HG03060 (cell line): ENCODE data around the gene QSER1.
"Not testable (repeated sequence)": the region's sequence is repeated elsewhere in the genome, so short reads cannot be mapped to it uniquely, and the experiment has no call there.

ENCODE experiments used
- ATAC-seq: cut with Tn5 transposase; IDR thresholded peaks from one replicate; pipeline ENCODE4 v1.9.1; 2021; ENCODE audit warnings: low read depth, moderate number of reproducible peaks; ENCODE audit not compliant: unreplicated experiment

QSER1 gene

GRCh38 chr11:32921204-32921603 lies 28.6 kb downstream of the QSER1 start:
- ATAC-seq: no peak

- no peak for ATAC-seq
These were observed 39.0 kb downstream of the QSER1 start for GRCh38 chr11:32931606-32932005.

- ATAC-seq: no peak
These were observed 39.6 kb downstream of the QSER1 start for GRCh38 chr11:32932196-32932595.

GRCh38 chr11:32935462-32936029 lies 42.9 kb downstream of the QSER1 start:
- no peak for ATAC-seq

GRCh38 chr11:32936178-32936577 lies 43.6 kb downstream of the QSER1 start:
- not testable (repeated sequence) for ATAC-seq

- not testable (repeated sequence) for ATAC-seq
These were observed 44.7 kb downstream of the QSER1 start for GRCh38 chr11:32937283-32937682.

- no peak for ATAC-seq
These were observed 46.4 kb downstream of the QSER1 start for GRCh38 chr11:32939046-32939445.

- no peak for ATAC-seq
These were observed 47.3 kb downstream of the QSER1 start for GRCh38 chr11:32939866-32940265.

GRCh38 chr11:32940865-32941264 lies 48.3 kb downstream of the QSER1 start:
- ATAC-seq: no peak

- no peak for ATAC-seq
These were observed 55.4 kb downstream of the QSER1 start for GRCh38 chr11:32947978-32948377.

- no peak for ATAC-seq
These were observed 57.1 kb downstream of the QSER1 start for GRCh38 chr11:32949739-32950138.

- ATAC-seq: no peak
These were observed 59.8 kb downstream of the QSER1 start for GRCh38 chr11:32952421-32952820.

GRCh38 chr11:32953700-32954099 lies 61.1 kb downstream of the QSER1 start:
- no peak for ATAC-seq

- no peak for ATAC-seq
These were observed 68.0 kb downstream of the QSER1 start for GRCh38 chr11:32960553-32961164.

- no peak for ATAC-seq
These were observed 69.4 kb downstream of the QSER1 start for GRCh38 chr11:32962016-32962415.

- ATAC-seq: no peak
These were observed 71.1 kb downstream of the QSER1 start for GRCh38 chr11:32963721-32964120.

GRCh38 chr11:32968541-32968940 lies 75.9 kb downstream of the QSER1 start:
- no peak for ATAC-seq

GRCh38 chr11:32972233-32972632 lies 79.6 kb downstream of the QSER1 start:
- ATAC-seq: not testable (repeated sequence)

GRCh38 chr11:32972781-32973180 lies 80.2 kb downstream of the QSER1 start:
- no peak for ATAC-seq

GRCh38 chr11:32982626-32983025 lies 90.0 kb downstream of the QSER1 start:
- ATAC-seq: no peak

- no peak for ATAC-seq
These were observed 90.9 kb downstream of the QSER1 start for GRCh38 chr11:32983506-32983905.

- ATAC-seq: no peak
These were observed 93.0 kb downstream of the QSER1 start for GRCh38 chr11:32985600-32985999.

GRCh38 chr11:32987851-32988250 lies 95.2 kb downstream of the QSER1 start:
- ATAC-seq: no peak
